ENCODE data around the gene CDH13. TPM values are rescaled to one million over a fixed set of nuclear protein-coding genes. Genes with fewer than 3 reads are reported as not detected.

The CDH13 gene
- polyA plus RNA-seq, 1 donor from 2014 or later = 3.2 TPM

DNA sequence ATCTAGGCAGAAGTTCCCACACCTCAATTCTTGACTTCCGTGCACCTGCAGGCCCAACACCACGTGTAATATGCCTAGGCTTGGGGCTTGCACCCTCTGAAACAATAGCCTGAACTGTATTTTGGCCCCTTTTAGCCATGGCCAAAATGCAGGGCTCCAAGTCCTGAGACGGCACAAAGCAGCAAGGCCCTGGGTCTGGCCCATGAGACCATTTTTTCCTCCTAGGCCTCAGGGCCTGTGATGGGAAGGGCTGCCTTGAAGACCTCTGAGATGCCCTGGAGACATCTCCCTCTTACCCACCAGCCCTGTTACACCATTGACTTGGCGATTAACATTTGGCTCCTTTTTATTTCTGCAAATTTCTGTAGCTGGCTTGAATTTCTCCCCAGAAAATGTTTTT lies 238.6 kb downstream of the CDH13 start:
- Histone ChIP-seq H3K27ac (ENCODE audit: low read length) (no peak overlapping the region), H2AFZ (ENCODE audit: low read depth, low read length) (no peak overlapping the region), H3K27me3 (ENCODE audit: insufficient read depth, low read depth, low read length) (no peaks in the 10 kb centered on the region)

DNA sequence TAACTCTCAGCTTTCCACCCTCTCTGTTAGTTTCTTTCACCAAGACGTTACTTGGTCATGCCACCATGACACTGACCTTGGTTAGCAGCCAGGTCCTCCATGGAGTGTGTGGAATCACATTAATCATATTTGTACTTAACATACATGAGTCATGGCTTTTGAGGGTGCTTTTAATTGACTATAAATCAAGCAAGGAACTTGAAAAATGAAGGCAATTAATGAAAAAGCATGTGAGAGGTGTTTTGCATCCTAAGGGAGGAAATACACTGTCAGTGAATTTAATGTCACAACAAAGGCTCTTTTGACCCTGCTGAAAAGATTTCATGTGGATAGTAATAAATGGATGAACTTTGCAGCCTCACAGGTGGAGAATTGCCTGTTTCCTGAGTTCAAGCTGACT lies 240.7 kb downstream of the CDH13 start:
- H3K9me3 ChIP-seq (ENCODE audit: low read length) = no peaks in the 10 kb centered on the region
- no peak overlapping the region for H3K27ac ChIP-seq (ENCODE audit: low read length)
- H3F3A ChIP-seq (ENCODE audit: insufficient read depth, low read length, poor library complexity, severe bottlenecking) = no peaks in the 10 kb centered on the region
- H3K36me3 ChIP-seq (ENCODE audit: insufficient read depth, low read length) = no peaks in the 10 kb centered on the region
- no peaks in the 10 kb centered on the region for H4K20me1 ChIP-seq (ENCODE audit: insufficient read depth)
- no peaks in the 10 kb centered on the region for H3K9me2 ChIP-seq (ENCODE audit: insufficient read depth, low read length)
- H3K79me2 ChIP-seq (replicated peaks; ENCODE audit: insufficient read depth, low read length) = no peaks in the 10 kb centered on the region
- H3K9ac ChIP-seq (ENCODE audit: low read length) = no peak overlapping the region
- no peak overlapping the region for H2AFZ ChIP-seq (ENCODE audit: low read depth, low read length)
- no peak overlapping the region for H3K4me2 ChIP-seq (ENCODE audit: low read length)
- TF ChIP-seq, protein P1, sequence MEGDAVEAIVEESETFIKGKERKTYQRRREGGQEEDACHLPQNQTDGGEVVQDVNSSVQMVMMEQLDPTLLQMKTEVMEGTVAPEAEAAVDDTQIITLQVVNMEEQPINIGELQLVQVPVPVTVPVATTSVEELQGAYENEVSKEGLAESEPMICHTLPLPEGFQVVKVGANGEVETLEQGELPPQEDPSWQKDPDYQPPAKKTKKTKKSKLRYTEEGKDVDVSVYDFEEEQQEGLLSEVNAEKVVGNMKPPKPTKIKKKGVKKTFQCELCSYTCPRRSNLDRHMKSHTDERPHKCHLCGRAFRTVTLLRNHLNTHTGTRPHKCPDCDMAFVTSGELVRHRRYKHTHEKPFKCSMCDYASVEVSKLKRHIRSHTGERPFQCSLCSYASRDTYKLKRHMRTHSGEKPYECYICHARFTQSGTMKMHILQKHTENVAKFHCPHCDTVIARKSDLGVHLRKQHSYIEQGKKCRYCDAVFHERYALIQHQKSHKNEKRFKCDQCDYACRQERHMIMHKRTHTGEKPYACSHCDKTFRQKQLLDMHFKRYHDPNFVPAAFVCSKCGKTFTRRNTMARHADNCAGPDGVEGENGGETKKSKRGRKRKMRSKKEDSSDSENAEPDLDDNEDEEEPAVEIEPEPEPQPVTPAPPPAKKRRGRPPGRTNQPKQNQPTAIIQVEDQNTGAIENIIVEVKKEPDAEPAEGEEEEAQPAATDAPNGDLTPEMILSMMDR (IDR thresholded peaks at IDR 0.05; ENCODE audit: poor library complexity, severe bottlenecking) = no peak
- TF ChIP-seq MXI1 (conservative IDR thresholded peaks at IDR 0.05; ENCODE audit: poor library complexity, severe bottlenecking) (no peak), SMC3 (conservative IDR thresholded peaks at IDR 0.05; ENCODE audit: poor library complexity) (no peak), EZH2 (IDR thresholded peaks at IDR 0.05; ENCODE audit: borderline replicate concordance, insufficient read depth, low read length, poor library complexity, severe bottlenecking) (no peak), POLR2AphosphoS5 (IDR thresholded peaks at IDR 0.05) (no peak), TAF1 (IDR thresholded peaks at IDR 0.05; ENCODE audit: low read depth) (no peak), EP300 (conservative IDR thresholded peaks at IDR 0.05; ENCODE audit: poor library complexity, severe bottlenecking) (no peak), RAD21 (conservative IDR thresholded peaks at IDR 0.05) (no peak)
- TF ChIP-seq, protein P2, sequence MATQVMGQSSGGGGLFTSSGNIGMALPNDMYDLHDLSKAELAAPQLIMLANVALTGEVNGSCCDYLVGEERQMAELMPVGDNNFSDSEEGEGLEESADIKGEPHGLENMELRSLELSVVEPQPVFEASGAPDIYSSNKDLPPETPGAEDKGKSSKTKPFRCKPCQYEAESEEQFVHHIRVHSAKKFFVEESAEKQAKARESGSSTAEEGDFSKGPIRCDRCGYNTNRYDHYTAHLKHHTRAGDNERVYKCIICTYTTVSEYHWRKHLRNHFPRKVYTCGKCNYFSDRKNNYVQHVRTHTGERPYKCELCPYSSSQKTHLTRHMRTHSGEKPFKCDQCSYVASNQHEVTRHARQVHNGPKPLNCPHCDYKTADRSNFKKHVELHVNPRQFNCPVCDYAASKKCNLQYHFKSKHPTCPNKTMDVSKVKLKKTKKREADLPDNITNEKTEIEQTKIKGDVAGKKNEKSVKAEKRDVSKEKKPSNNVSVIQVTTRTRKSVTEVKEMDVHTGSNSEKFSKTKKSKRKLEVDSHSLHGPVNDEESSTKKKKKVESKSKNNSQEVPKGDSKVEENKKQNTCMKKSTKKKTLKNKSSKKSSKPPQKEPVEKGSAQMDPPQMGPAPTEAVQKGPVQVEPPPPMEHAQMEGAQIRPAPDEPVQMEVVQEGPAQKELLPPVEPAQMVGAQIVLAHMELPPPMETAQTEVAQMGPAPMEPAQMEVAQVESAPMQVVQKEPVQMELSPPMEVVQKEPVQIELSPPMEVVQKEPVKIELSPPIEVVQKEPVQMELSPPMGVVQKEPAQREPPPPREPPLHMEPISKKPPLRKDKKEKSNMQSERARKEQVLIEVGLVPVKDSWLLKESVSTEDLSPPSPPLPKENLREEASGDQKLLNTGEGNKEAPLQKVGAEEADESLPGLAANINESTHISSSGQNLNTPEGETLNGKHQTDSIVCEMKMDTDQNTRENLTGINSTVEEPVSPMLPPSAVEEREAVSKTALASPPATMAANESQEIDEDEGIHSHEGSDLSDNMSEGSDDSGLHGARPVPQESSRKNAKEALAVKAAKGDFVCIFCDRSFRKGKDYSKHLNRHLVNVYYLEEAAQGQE (IDR thresholded peaks at IDR 0.05; ENCODE audit: borderline replicate concordance) = no peak
- no peaks in the 10 kb centered on the region for H3K27me3 ChIP-seq (ENCODE audit: insufficient read depth, low read depth, low read length)
- no peak overlapping the region for H3K4me3 ChIP-seq (ENCODE audit: low read length)

More for the DNA sequence above, 238.6 kb downstream of the CDH13 start:
- Histone ChIP-seq H3K79me2 (replicated peaks; ENCODE audit: insufficient read depth, low read length) (no peaks in the 10 kb centered on the region), H3K4me2 (ENCODE audit: low read length) (no peak overlapping the region), H3K9me2 (ENCODE audit: insufficient read depth, low read length) (no peaks in the 10 kb centered on the region), H3K9me3 (ENCODE audit: low read length) (no peaks in the 10 kb centered on the region), H3K36me3 (ENCODE audit: insufficient read depth, low read length) (no peaks in the 10 kb centered on the region), H3F3A (ENCODE audit: insufficient read depth, low read length, poor library complexity, severe bottlenecking) (no peaks in the 10 kb centered on the region), H3K9ac (ENCODE audit: low read length) (no peak overlapping the region), H3K4me3 (ENCODE audit: low read length) (no peak overlapping the region), H4K20me1 (ENCODE audit: insufficient read depth) (no peaks in the 10 kb centered on the region)
- no peak for TF ChIP-seq TAF1 (IDR thresholded peaks at IDR 0.05; ENCODE audit: low read depth)
- TF ChIP-seq, protein P1 (IDR thresholded peaks at IDR 0.05; ENCODE audit: poor library complexity, severe bottlenecking) = no peak
- TF ChIP-seq POLR2AphosphoS5 (IDR thresholded peaks at IDR 0.05) = no peak
- no peak for TF ChIP-seq SMC3 (conservative IDR thresholded peaks at IDR 0.05; ENCODE audit: poor library complexity)
- no peak for TF ChIP-seq EP300 (conservative IDR thresholded peaks at IDR 0.05; ENCODE audit: poor library complexity, severe bottlenecking)
- no peak for TF ChIP-seq RAD21 (conservative IDR thresholded peaks at IDR 0.05)
- TF ChIP-seq MXI1 (conservative IDR thresholded peaks at IDR 0.05; ENCODE audit: poor library complexity, severe bottlenecking) = no peak
- TF ChIP-seq, protein P2 (IDR thresholded peaks at IDR 0.05; ENCODE audit: borderline replicate concordance) = no peak
- no peak for TF ChIP-seq EZH2 (IDR thresholded peaks at IDR 0.05; ENCODE audit: borderline replicate concordance, insufficient read depth, low read length, poor library complexity, severe bottlenecking)

Data from neural cell (in vitro differentiated cells).